ENCODE data around the gene APOL4. TPM values are rescaled to one million over a fixed set of nuclear protein-coding genes. Genes with fewer than 3 reads are reported as not detected.
A peak's percentile ranks its signal among the peaks of the same experiment; 100 is the strongest.

APOL4 gene
- total RNA-seq, 2 experiments from 2014 or later: not detected

DNA sequence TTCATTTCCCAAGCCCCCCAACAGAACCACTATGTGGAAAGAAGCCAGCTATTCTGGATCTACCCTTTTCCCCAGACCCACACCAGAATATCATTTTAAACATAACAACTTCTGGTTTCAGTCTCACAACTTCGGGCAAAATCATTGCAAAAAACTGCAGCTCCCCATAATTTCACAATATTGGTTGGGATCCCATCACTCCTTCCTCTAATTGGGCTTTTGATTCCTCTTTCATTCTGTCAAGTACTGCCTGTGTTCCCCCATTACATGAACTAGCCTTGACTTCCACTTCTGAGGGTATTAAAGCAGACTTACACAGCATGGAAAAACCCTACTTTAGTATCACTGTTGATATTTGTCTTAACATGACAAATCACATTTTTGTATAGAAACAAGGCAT is 37.0 kb downstream of the APOL4 start:
- intact Hi-C loops (cut with micrococcal nuclease; ENCODE audit: unreplicated experiment): loop anchor here (5.0 kb wide), 1 partner anchor 73 kb away; the partner anchor contains the start of gene APOL2
- H3K4me1 ChIP-seq (ENCODE audit: insufficient read depth, low read length, poor library complexity, severe bottlenecking): peaks cover 40% of the 10 kb centered on the region
- POLR2A ChIA-PET: interaction anchor here (1.2 kb wide), 1 partner anchor 12 kb away, joined by 4 read pairs; no protein-coding TSS in a partner anchor

DNA sequence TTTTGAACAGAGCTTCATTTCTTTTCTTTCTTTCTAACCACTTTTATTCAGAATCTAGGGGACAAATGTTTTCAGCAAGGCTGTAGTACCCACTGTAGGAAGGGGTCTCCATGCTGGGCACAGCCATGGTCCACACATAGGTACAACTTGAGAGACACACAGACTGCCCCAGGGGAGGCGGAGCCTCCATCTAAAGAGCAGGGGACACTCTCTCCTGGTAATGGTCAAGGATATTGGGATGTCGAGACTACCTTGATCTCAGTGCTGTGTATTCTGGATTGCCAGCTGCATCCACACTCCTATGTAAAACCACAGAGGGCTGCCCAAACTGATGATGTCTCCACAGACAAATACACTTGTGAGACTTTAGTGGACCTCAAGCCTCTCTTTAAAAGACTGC is 38.1 kb downstream of the APOL4 start:
- no peaks in the 10 kb centered on the region for H4K20me1 ChIP-seq (ENCODE audit: insufficient read depth, low read length)
- no TSS peak for BruUV-seq (replicated peaks)
- no peaks in the 10 kb centered on the region for H3K36me3 ChIP-seq (ENCODE audit: insufficient read depth, low read length)
- no peak for DNase-seq (ENCODE audit: low spot score)
- H3K79me2 ChIP-seq (ENCODE audit: insufficient read depth, low read depth, low read length): no peaks in the 10 kb centered on the region
- peak overlapping the region; percentile 75; the same call in 1 of the 2 replicates for H2AFZ ChIP-seq (ENCODE audit: low read length)
- H3K4me2 ChIP-seq (ENCODE audit: low read length): peak overlapping the region; percentile 71; the same call in 1 of the 2 replicates
- peaks cover 52% of the 10 kb centered on the region for H3K4me1 ChIP-seq (ENCODE audit: insufficient read depth, low read length, poor library complexity, severe bottlenecking)
- intact Hi-C loops (cut with micrococcal nuclease; ENCODE audit: unreplicated experiment): loop anchor here (5.0 kb wide), 1 partner anchor 74 kb away; the partner anchor contains the start of gene APOL2
- peaks cover 9% of the 10 kb centered on the region for H3K9me3 ChIP-seq (ENCODE audit: low read length)
- H3K27ac ChIP-seq (ENCODE audit: low read depth, low read length, poor library complexity, severe bottlenecking): no peak overlapping the region
- no peak overlapping the region for H3K4me3 ChIP-seq (ENCODE audit: low read depth, low read length, poor library complexity, severe bottlenecking)
- CTCF ChIA-PET (ENCODE audit: unreplicated experiment): interaction anchor here (0.6 kb wide), 1 partner anchor 109 kb away, joined by 3 read pairs; no protein-coding TSS in a partner anchor
- no peaks in the 10 kb centered on the region for H3K9me2 ChIP-seq (ENCODE audit: insufficient read depth, low read length)
- TF ChIP-seq, protein P1, sequence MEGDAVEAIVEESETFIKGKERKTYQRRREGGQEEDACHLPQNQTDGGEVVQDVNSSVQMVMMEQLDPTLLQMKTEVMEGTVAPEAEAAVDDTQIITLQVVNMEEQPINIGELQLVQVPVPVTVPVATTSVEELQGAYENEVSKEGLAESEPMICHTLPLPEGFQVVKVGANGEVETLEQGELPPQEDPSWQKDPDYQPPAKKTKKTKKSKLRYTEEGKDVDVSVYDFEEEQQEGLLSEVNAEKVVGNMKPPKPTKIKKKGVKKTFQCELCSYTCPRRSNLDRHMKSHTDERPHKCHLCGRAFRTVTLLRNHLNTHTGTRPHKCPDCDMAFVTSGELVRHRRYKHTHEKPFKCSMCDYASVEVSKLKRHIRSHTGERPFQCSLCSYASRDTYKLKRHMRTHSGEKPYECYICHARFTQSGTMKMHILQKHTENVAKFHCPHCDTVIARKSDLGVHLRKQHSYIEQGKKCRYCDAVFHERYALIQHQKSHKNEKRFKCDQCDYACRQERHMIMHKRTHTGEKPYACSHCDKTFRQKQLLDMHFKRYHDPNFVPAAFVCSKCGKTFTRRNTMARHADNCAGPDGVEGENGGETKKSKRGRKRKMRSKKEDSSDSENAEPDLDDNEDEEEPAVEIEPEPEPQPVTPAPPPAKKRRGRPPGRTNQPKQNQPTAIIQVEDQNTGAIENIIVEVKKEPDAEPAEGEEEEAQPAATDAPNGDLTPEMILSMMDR (conservative IDR thresholded peaks at IDR 0.05; ENCODE audit: low read length): no peak
- no peak for TF ChIP-seq EZH2phosphoT487 (IDR thresholded peaks at IDR 0.05; ENCODE audit: borderline replicate concordance, low read depth, low read length)
- POLR2A ChIA-PET: interaction anchor here (0.7 to 1.5 kb wide), 9 partner anchors 9 to 148 kb away, joined by 3 to 6 read pairs (median 4); no protein-coding TSS in a partner anchor

More for the DNA sequence above, 37.0 kb downstream of the APOL4 start:
- TF ChIP-seq, protein P1 (conservative IDR thresholded peaks at IDR 0.05; ENCODE audit: low read length): no peak
- TF ChIP-seq EZH2phosphoT487 (IDR thresholded peaks at IDR 0.05; ENCODE audit: borderline replicate concordance, low read depth, low read length): no peak
- Histone ChIP-seq H3K36me3 (ENCODE audit: insufficient read depth, low read length) (no peaks in the 10 kb centered on the region), H3K4me2 (ENCODE audit: low read length) (no peak overlapping the region), H3K27ac (ENCODE audit: low read depth, low read length, poor library complexity, severe bottlenecking) (no peak overlapping the region), H2AFZ (ENCODE audit: low read length) (no peak overlapping the region), H4K20me1 (ENCODE audit: insufficient read depth, low read length) (no peaks in the 10 kb centered on the region), H3K9me3 (ENCODE audit: low read length) (peaks cover 20% of the 10 kb centered on the region), H3K4me3 (ENCODE audit: low read depth, low read length, poor library complexity, severe bottlenecking) (no peak overlapping the region), H3K9me2 (ENCODE audit: insufficient read depth, low read length) (no peaks in the 10 kb centered on the region), H3K79me2 (ENCODE audit: insufficient read depth, low read depth, low read length) (no peaks in the 10 kb centered on the region)
- CTCF ChIA-PET (ENCODE audit: unreplicated experiment): no interaction called here
- no peak for DNase-seq (ENCODE audit: low spot score)
- no TSS peak for BruUV-seq (replicated peaks)

All from OCI-LY7 (cell line).